H4 (cell line): Measurements from ENCODE around the gene SHF. TPM values are rescaled to one million over a fixed set of nuclear protein-coding genes. Genes with fewer than 3 reads are reported as not detected.

Experiments used
- DNase-seq: peaks from one replicate; pipeline ENCODE4 v3.0.0-alpha.2; 2015; ENCODE audit warnings: low spot score
- total RNA-seq: library from RNA; depleted of rRNA; stranded (reverse); fragments of >200 nt; shearing (Covaris generic); gene quantifications from 2 replicates; pipeline ENCODE4 v1.2.3, GENCODE V29; 2014

SHF gene
- total RNA-seq, 1 experiment from 2014 or later: 2.7 TPM

- no peak for DNase-seq
Observed at GRCh38 chr15:45199136-45199810, 11.5 kb upstream of the SHF start.

GRCh38 chr15:45198337-45199135, 10.8 kb upstream of the SHF start:
- peak; percentile 95 for DNase-seq

- no peak for DNase-seq
Observed at GRCh38 chr15:45197512-45197911, 9.7 kb upstream of the SHF start.

DNA sequence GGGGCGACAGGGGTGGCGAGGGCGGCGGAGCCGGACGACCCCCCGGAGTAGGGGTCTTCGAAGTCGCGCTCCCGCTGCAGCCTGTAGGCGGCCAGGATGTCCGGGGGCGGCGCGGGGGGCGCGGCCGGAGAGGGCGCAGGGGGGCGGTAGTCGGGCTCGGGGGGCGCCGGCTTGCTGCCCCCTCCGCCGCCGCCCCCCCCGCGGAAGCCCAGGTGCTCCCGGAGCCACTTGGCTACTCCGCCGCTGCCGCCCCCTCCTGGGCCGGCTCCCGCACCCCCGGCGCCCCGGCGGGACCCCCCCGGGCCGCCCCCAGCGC, 230 bp downstream of the SHF start:
- DNase-seq: no peak

GRCh38 chr15:45186771-45187577, 792 bp downstream of the SHF start:
- DNase-seq: no peak

DNA sequence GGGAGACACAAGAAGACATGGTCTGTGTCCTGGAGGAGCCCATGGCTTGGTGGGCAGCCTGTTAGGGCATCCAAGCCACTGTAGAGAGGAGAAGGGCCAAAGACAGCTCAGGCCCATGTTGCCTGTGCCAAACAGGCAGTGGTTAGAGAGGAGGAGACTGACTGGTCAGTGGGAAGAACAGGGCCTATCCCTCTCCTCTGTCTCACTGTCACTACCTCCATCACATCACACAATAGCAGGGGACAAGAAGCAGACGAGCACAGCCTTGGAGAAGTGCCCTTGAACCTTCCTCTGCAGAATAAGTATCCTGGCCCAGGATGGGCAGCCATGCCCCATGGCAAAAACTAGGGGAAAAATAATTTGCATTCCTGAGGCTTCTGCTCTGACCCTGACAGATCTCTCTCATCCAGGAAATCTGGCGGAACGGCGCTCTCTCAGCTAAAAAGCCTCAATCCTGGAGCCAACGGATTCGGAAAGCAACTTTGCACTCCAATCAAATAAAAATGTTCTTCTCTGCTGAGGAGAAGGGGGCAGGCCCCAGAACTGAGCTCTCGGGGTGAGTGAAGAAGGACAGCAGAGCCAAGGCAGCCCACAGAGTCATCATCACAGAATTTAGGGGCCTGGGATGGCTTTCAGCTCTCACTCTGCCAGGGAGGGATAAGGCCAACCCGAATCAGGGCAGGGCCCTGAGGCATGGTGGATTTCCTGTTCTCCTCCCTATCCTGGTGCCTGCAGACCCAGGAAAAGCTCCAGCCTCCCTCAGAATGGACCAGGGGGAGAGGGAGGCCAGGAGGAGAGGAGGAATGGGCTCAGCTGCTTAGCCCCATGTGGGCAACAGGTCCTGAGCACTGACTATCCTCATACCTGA, 1.6 kb downstream of the SHF start:
- no peak for DNase-seq

GRCh38 chr15:45185069-45185779, 2.5 kb downstream of the SHF start:
- DNase-seq: no peak

- no peak for DNase-seq
Observed at GRCh38 chr15:45184562-45185041, 3.2 kb downstream of the SHF start.

DNA sequence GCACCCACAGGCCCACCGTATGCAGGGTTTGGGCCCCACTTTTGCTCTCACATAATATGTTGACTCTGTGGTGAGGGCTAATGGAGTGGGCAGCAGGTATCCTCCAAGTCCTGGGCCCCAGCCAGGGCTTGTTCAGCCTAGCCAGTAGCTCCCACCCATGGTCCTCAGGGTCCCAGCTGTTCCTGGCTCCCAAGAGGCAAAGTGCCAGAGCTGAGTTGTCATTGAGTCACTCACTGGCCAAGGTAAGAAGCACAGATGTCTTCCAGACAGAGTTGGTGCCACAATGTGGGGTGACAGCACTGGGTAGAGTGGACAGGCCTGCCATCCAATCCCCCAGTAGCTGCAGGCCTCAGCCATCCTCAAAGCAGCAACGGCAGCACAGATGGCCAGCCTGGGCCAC, 4.3 kb downstream of the SHF start:
- no peak for DNase-seq

- DNase-seq: no peak
Observed at GRCh38 chr15:45182996-45183395, 4.8 kb downstream of the SHF start.

DNA sequence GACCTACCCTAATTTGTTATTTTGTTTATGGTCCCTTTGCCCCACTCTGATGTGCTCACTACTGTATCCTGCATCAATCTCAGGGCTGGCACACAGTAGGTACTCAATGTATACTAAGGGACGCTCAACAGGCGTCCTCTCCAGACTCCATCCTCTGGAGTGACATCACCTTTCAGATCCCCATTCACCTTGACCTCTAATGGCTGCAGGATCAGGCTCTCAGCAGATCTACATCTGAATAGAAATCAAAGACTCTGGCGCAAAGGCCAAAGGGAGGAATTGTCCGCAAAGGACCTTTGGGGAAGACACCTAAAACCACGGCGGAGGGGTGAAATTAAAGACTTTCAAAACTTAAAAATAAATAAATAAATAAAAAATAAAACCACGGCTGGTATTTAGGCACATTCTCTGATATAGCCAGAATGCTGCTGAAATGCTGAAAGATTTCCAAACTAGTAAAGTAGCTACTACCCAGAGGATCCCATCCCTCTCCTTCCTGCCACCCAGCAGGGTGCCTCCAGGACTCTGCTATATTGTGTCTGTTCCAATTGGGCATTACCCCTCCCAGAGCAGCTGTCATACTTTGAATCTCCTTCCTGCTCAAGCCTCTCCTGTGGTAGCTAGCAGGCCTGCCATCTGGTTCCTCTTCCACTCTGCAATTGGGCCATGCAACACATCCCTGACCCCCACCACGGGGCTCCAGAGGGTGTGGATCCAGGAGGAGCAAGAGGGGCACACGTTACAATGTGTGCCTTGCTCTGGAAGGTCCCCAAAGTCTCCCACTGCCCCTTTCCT, 6.1 kb downstream of the SHF start:
- DNase-seq: no peak

DNA sequence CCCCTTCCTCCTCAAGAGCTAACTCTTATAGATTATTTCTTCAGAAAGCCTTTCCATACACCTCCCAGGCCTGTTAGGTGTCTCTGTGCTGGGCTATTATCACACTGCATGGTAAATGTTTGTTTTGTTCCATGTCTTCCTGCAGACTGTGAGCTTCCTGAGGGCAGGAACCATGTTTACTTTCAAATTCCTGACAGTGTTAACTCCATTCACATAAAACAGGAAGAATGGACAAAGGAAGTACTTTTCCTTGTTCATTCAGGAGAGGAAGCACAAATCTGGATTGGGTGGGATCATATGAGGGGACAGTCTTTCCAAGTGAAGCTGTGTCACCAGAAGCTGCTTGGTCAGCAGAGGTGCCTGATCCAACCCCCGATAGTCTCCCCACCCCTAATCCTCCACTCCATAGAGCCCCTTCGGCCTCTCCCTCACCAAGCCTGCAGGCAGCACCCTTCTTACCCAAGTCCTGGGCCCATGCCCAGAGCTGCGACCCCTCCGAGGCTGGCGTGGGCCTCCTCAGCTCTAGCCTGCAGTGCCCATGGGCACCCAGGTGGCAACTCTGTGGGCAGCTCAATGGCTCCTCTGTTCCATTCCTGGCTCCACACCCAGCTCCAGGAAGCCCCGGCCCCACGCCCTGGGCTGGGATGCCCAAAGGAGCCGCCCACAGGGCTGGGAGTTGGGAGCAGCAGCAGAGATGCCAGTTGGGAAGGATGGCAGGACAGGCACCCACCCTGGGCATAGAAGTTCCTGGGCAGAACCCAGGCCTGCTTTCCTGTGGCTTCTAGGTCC, 6.9 kb downstream of the SHF start:
- no peak for DNase-seq

GRCh38 chr15:45180201-45180600, 7.6 kb downstream of the SHF start:
- DNase-seq: peak; percentile 37

DNA sequence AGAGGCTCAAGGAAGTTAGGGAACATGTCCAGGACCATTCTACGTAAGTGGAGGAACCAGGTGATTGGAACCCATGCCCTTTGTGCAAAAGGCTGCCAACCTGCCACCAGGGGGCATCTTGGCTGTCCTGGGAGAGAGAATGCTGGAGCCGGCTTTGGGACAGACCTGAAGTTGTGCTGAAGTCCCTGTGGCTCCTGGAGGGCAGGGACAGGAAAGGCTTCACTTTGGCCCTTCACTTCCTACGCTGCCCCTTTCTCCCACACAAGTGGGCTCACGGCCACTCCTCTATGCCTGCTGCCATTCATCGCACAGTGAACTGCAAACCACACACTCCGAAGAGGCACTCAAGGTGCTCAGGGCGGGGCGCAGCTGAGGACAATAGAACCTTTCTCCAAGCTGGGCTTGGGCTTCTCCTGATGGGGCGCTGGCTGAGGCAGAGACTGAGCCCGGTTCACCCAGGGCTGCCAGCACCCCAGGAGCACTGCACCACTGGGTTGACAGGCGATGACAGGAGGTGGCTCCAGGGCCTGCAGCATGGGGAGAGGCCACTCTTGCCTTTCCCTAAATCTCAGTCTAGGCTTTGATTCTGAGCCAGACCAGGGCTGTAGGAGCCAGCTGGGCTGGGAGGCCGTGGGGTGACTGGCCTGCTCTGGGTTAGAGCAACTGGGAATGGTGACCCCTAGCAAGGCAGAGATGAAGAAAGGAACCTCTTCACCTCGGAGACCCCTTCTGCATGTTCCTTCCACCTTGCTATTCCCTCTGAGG, 8.4 kb downstream of the SHF start:
- no peak for DNase-seq

DNA sequence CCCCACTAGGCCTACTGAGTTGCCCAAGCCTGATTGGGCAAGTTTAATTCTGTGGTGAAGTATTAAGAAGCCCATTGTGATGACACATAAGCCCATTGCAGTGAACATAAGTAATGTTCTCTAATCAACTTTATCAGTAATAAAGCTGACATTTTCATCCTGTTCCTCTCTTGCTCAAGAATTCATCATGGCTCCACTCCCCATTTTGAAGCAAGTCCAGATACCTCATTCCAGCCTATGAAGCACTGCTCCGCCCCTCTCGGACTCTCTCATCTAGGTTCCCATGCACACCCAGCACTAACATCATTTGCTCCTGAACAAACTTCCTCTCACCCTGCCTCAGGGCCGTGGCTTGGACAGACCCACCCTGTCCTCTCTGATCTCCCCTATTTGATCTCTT, 10.5 kb downstream of the SHF start:
- no peak for DNase-seq

- no peak for DNase-seq
Observed at GRCh38 chr15:45174577-45174976, 13.2 kb downstream of the SHF start.

GRCh38 chr15:45174069-45174468, 13.7 kb downstream of the SHF start:
- no peak for DNase-seq

GRCh38 chr15:45171912-45172311, 15.9 kb downstream of the SHF start:
- DNase-seq: no peak
